Left kidney (tissue), 8 donors: ENCODE results near the gene ABCA3. TPM values are rescaled to one million over a fixed set of nuclear protein-coding genes. Genes with fewer than 3 reads are reported as not detected.
"Not testable (repeated sequence)": the region's sequence is repeated elsewhere in the genome, so short reads cannot be mapped to it uniquely, and the experiment has no call there.

Experiments used
- DNase-seq: peaks from one replicate; pipeline ENCODE4 v3.0.0-alpha.2; 2013
- long read RNA-seq, 8 donors: transcript quantifications; one replicate each; lab custom pipeline, GENCODE V29; 2026
- polyA plus RNA-seq: library from polyadenylated mRNA; unstranded; fragments of 120-200 nt; gene quantifications from one replicate; pipeline ENCODE4 v1.2.1, GENCODE V29; 2013; ENCODE audit not compliant: insufficient read length

Gene ABCA3
- polyA plus RNA-seq = 6.3 TPM
- long read RNA-seq, donor 1 = 0 reads
- long read RNA-seq, donor 2 = 0 reads
- long read RNA-seq, donor 3, partial matches to known transcripts = 6 of 6 reads
- long read RNA-seq, donor 3, other reads (novel, unspliced or antisense) = 0 of 6 reads
- long read RNA-seq, donor 4 = 0 reads
- long read RNA-seq, donor 5 = 0 reads
- long read RNA-seq, donor 6 = 0 reads
- long read RNA-seq, donor 7 = 0 reads
- long read RNA-seq, donor 8 = 0 reads

GRCh38 chr16:2340564-2341455, at the start of gene ABCA3:
ABCA3 (minus strand) TSS chr16:2340728; CDS start chr16:2326466, 14,262 bp downstream.
- DNase-seq = peak; percentile 91

DNA sequence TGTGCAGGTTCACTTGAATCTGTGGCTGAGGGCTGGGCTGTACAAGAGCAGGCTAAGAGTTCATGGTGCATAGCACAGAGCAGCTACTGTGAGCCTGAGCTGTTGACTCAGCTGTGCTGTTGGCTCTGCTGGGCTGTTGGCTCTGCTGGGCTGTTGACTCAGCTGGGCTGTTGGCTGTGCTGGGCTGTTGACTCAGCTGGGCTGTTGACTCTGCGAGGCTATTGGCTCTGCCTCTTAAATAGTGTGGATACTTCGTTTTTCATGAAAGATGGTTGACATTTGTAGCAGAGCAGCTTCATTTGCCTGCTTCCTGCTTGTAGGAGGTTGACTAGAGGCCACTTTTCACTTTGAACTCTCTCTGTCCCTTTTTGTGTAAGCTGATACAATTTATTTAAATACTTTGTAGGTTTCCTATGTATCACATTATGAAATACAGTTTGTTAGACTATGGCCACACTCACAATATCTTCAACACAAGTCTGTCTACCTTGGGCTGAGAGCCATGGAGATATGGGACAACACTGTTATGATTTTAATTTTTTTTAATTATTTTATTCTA, 48.4 kb upstream of the ABCA3 start:
- DNase-seq = no peak

DNA sequence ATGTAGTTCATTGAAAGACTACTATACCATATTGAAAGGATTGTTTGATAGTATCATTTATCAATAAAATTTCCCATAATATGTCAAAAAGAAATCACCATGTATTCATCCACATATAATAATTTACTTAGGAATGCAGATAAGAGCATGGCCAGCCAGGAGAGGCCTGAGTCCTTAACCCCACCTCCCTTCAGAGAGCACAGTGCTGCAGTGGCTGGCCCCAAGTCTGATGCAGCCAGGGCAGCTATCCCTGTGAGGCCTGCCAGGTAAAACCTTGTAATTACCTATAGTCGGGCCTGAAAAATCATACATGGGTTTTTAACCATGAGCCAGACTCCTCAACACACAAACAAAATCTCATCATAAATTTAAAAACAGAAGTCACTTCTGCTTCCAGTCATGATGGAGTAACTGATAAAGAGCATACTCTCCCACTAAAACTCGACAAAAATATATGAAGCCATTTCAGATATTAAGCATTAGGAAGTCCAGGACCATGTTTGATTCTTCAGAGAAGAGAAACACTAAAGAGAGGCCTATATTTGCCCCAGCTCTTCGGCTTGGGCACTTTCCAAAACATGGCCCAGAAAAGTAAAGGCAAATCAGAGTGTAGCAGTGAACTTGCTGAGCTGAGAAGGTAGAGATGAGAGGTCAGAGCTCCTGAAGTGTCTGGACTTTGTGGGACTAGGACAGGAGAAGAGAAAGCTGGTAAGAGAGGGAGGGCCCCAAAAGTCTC, 47.8 kb upstream of the ABCA3 start:
- DNase-seq = no peak

DNA sequence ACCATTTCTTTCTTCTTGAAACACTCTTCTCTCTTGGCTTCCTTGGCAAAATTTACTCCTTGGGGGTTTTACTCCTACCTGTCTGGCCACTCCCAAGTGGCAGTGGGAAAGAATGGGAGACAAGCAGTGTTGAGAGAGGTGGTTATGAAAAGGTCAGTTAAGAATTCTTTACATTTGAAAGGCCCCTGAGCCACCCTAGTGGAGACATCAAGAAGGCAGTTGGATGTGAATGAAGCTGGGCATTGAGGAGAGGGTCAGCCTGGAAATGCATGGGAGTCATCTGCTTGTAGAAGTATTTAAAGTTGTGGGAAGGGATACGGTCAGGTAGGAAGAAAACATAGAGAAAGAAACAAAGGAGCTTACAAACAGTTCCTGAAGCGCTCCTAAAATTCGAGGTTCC, 46.5 kb upstream of the ABCA3 start:
- no peak for DNase-seq

GRCh38 chr16:2385982-2386381, 45.5 kb upstream of the ABCA3 start:
- not testable (repeated sequence) for DNase-seq

- DNase-seq = no peak
Measured at GRCh38 chr16:2385190-2385836, 44.8 kb upstream of the ABCA3 start.

DNA sequence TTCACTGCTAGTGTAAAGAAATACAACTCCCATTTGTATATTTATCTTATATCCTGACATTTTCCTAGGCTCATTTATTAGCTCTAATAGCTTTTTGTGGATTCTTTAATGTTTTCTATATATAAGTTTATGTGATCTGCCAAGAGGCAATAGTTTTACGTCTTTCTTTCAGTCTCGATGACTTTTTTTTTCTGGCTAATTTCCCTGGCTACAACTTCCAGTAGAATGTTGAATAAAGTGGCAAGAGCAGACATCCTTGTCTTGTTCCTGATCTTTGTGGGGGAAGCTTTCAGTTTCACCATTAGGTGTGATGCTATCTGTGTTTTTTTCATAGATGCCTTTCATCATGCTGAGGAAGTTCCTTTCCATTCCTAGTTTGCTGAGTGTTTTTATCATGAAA, 43.9 kb upstream of the ABCA3 start:
- DNase-seq = no peak

DNA sequence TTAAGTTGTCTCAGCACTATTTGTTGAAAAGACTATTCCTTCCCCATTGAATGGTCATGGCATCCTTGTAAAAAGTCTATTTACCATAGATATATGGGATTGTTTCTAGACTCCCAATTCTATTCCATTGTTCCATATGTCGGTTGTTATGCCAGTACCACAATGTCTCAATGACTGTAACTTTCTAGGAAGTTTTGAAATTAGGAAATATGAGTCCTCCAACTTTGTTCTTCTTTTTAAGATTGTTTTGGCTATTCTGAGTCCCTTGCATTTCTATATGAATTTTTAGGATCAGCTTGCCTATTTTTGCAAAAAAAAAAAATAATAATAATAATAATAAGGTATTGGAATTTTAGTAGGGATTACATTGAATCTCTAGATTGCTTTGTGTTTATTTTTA, 43.0 kb upstream of the ABCA3 start:
- no peak for DNase-seq

GRCh38 chr16:2374644-2375043, 34.1 kb upstream of the ABCA3 start:
- DNase-seq = no peak

- DNase-seq = no peak
Measured at GRCh38 chr16:2373176-2373575, 32.6 kb upstream of the ABCA3 start.

GRCh38 chr16:2372684-2373083, 32.2 kb upstream of the ABCA3 start:
- DNase-seq = no peak

DNA sequence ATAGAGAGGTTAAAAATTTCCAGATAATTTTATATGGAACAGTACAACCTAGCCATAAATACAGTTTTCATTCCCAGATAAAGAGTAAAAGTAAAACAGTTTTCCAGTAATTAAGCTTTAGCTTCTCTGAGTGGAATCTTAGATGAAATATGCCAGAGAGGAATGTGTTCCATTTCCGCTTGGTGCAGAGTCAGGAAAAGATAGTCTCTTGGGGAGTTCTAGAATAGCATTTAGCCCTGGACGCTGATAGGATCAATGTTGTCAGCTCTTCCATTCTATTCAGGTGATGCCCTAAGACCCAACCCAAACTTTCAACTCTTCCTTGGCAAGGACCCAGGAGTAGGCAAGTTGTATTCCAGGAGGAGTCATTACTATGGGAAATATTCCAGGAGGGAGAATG, 30.9 kb upstream of the ABCA3 start:
- DNase-seq = no peak

- DNase-seq = no peak
Measured at GRCh38 chr16:2370721-2371120, 30.2 kb upstream of the ABCA3 start.

GRCh38 chr16:2366660-2367309, 26.3 kb upstream of the ABCA3 start:
- no peak for DNase-seq

DNA sequence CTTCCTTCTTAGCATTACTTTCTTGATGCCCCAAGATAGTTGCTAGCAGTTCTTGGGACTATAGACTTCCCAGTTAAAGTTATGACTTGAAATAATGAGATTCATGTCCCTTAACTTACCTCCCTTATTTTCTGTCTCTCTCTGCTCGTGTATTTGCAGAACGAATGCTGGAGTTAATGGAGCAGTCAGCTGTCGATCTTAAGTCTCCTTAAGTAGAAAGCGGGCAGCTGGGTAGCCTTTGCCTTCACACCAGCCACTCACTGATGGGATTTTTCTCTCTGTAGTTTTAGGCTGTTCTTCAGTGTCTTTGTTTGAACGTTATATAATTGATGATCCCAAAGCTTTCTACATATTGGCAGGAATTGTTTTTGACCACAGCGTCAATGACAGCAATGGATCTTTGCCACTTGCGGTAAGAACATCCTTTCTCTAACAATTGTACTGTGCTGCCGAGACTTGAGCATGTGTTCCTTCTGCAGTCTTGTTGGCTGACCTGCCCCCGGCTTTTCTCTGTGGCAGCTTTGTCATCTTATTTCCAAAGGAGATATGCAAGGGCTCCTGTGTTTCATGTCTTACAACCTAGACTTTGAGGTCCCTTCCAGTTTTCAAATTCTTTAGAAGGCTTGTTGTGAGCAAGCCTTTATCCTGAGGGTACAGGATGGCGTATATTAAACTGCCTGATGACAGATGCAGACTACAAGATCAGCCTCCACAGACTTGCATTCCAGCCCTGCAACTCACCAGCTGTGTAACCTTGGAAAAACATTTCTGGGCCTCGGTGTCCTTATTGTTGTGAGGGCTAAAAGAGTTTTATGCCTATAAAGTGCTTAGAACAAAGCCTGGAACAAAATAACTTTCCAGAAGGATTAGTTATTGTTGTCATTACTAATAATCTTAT, 25.1 kb upstream of the ABCA3 start:
- no peak for DNase-seq

- DNase-seq = no peak
Measured at GRCh38 chr16:2364638-2365210, 24.2 kb upstream of the ABCA3 start.

- no peak for DNase-seq
Measured at GRCh38 chr16:2362218-2362617, 21.7 kb upstream of the ABCA3 start.

DNA sequence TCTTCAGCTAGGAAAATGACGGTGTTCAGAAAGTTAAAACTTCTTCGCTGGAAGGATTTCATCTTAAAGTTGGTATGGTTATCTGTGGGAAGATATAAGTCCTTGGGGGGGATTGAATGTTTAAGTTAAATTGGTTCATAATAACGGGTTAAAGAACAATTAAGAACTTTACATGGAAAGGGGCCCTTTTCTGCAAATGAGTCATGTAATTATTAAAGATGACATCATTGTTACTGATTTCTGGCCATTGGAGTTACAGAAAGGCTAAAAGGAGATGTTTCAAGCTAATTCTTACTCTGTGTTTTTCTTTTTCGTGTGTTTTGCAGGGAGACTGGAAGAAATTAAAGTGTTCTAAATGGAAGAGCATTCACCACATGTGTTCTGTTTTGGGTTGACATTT, 20.6 kb upstream of the ABCA3 start:
- DNase-seq = no peak

DNA sequence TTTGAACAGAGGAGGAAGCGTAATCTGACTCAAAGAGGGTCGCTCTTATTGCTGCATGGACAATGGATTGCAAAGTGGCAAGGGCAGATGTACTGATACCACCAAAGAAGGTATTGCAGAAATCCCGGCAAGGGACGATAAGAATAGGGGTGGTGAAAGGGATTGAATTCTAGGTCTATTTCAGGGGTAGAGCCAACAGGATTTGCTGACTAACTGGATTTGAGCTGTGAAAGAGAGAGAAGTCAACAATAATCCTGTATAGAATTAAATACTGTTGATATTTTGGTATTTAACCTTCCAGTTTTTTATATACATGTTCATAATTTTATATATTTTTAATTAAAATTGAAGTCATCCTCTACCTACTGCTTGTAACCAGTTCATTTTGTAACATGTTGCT, 19.4 kb upstream of the ABCA3 start:
- DNase-seq = no peak

GRCh38 chr16:2358811-2359210, 18.3 kb upstream of the ABCA3 start:
- DNase-seq = no peak
